Prostate gland (tissue), 2 donors: ENCODE results near the gene COL1A1. TPM values are rescaled to one million over a fixed set of nuclear protein-coding genes. Genes with fewer than 3 reads are reported as not detected.

Experiments used
- DNase-seq: peaks from one replicate; pipeline ENCODE4 v3.0.0-alpha.2; 2019; ENCODE audit warnings: low spot score
- H3K27ac ChIP-seq, 2 donors: fragments of 200-600 bp; sonication (generic); 2 replicates each; pipeline ENCODE4 v1.5.1; 2017 to 2019
- H3K27me3 ChIP-seq: fragments of 200-600 bp; sonication (generic); replicated peaks from 2 replicates; pipeline ENCODE4 v1.5.1; 2019; ENCODE audit not compliant: insufficient read depth
- H3K36me3 ChIP-seq, 2 donors: fragments of 200-600 bp; sonication (generic); 1 replicate in 1 of 2; 2 replicates in 1 of 2; pipeline versions ENCODE4 v1.5.1 to v1.8.1; 2017 to 2019
- H3K4me1 ChIP-seq: fragments of 200-600 bp; sonication (generic); replicated peaks from 2 replicates; pipeline ENCODE4 v1.5.1; 2019
- H3K4me3 ChIP-seq, 2 donors: fragments of 200-600 bp; sonication (generic); 2 replicates each; pipeline ENCODE4 v1.5.1; 2017 to 2019
- H3K9me3 ChIP-seq: fragments of 200-600 bp; sonication (generic); 2 replicates; pipeline ENCODE4 v1.5.1; 2017
- POLR2A ChIP-seq: fragments of 450-650 bp; IDR thresholded peaks from one replicate; pipeline ENCODE4 v1.6.1; 2016; ENCODE audit warnings: antibody characterized with exemption, mild to moderate bottlenecking
- POLR2AphosphoS5 ChIP-seq: sonication (generic); formaldehyde crosslinking; IDR thresholded peaks from one replicate; pipeline ENCODE4 v1.6.1; 2017; ENCODE audit warnings: antibody characterized with exemption
- WGBS: methylation state at CpG from one replicate; pipeline ENCODE4 v1.1.5; 2018; 5-methylcytosine and 5-hydroxymethylcytosine counted together
- intact Hi-C: fragments of 100-400 bp; cut with DNase I; formaldehyde crosslinking; loops from one replicate; pipeline ENCODE4 v1.14.2; 2022
- total RNA-seq, 2 donors: library from RNA; depleted of rRNA; stranded (reverse); fragments of >200 nt; gene quantifications; one replicate each; pipeline ENCODE4 v1.1.0, GENCODE V29; 2016
- TF ChIP-seq, protein P1 (sequence below), 4 experiments: fragments of 200-600 bp in 2 of 4; fragments of 450-650 bp in 2 of 4; sonication (generic) in 2 of 4; IDR thresholded peaks; 1 replicate in 3 of 4; 2 replicates in 1 of 4; pipeline ENCODE4 v1.5.1; 2016 to 2019; ENCODE audit warnings: antibody characterized with exemption in 4 of 4, mild to moderate bottlenecking in 2 of 4, moderate library complexity in 2 of 4

COL1A1 gene
- total RNA-seq, 2 donors from 2014 or later: 21.5 to 81.0 TPM

DNA sequence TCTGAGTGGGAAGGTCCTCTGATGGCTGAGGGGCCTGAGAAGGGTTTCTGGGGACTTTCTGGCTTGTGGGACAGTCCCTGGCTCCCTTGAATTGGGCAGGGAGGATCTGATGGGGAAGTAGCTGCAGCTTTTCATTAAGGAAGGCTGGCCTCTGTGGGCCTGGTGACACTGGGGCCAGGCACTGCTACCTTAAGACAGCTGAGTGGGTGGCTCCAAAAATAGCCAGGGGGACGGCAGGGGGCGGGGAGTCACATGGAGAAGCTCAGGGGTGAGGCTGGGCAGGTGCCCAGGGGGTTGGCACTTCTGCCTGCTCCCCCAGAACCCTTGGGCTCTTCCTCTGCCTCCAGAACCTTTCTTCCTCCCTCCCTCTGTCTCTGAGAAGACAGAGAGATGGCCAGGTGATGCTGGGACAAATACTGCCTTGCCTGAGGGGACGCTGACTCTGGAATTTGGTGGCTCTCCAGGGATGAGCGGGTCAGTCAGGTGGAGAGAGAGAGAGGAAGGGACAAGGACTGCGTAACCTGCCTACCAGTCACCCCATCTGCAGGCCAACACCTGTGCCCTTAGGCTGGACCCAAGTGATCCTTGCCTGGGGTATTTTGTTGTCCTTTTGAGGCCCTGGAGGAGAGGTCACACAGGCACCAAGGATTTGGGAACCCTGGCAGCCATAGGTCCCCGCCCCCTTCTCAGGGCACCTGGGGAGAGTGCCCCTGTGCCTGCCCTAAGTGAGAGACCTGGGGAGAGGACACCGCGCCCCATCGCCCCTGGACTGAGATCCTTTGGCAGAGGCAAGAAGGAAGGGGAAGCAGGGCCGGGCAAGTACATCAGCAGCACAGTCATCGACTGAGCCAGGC, 37.4 kb downstream of the COL1A1 start:
- intact Hi-C loops: no loop called here
- Histone ChIP-seq H3K27me3 (no peaks in the 10 kb centered on the region), H3K27ac (no peak overlapping the region), H3K36me3 (no peaks in the 10 kb centered on the region), H3K4me3 (no peak overlapping the region), H3K9me3 (no peaks in the 10 kb centered on the region), H3K4me1 (no peaks in the 10 kb centered on the region)
- no peak for DNase-seq
- 73% methylated on average over 11 of the region's 11 CpGs for WGBS
- TF ChIP-seq POLR2A (no peak), POLR2AphosphoS5 (no peak)
- TF ChIP-seq, protein P1, sequence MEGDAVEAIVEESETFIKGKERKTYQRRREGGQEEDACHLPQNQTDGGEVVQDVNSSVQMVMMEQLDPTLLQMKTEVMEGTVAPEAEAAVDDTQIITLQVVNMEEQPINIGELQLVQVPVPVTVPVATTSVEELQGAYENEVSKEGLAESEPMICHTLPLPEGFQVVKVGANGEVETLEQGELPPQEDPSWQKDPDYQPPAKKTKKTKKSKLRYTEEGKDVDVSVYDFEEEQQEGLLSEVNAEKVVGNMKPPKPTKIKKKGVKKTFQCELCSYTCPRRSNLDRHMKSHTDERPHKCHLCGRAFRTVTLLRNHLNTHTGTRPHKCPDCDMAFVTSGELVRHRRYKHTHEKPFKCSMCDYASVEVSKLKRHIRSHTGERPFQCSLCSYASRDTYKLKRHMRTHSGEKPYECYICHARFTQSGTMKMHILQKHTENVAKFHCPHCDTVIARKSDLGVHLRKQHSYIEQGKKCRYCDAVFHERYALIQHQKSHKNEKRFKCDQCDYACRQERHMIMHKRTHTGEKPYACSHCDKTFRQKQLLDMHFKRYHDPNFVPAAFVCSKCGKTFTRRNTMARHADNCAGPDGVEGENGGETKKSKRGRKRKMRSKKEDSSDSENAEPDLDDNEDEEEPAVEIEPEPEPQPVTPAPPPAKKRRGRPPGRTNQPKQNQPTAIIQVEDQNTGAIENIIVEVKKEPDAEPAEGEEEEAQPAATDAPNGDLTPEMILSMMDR (IDR thresholded peaks at IDR 0.05): no peak

DNA sequence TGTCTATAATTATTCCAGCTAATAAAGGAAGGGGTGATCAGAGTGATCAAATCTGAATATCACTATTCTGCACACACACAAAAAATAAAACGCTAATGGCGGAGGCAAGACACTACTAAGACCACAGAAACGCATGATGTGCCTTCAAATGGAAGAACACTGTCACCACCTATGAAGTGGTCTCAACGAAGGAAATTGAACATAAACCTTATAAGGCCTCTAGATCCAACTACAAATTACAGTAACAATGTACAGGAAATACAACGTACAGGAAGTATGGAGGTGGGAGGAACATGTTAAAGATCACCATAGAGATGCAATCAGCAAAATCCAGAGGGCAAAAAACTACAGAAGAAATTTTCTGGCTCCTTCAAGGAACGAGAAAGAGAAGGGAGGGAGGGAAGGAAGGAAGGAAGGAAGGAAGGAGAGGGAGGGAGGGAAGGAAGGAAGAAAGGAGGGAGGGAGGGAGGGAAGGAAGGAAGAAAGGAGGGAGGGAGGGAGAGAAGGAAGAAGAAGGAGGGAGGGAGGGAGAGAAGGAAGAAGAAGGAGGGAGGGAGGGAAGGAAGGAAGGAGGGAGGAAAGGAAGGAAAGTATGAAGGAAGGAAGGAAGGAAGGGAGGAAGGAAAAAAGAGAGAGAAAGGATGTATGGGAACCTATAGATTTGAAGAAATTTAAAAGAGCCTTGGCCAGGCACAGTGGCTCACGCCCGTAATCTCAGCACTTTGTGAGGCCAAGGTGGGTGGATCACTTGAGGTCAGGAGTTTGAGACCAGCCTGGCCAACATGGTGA, 38.8 kb downstream of the COL1A1 start:
- Histone ChIP-seq H3K4me1 (no peaks in the 10 kb centered on the region), H3K9me3 (no peaks in the 10 kb centered on the region), H3K36me3 (no peaks in the 10 kb centered on the region), H3K27me3 (no peaks in the 10 kb centered on the region), H3K4me3 (no peak overlapping the region), H3K27ac (no peak overlapping the region)
- no peak for DNase-seq
- TF ChIP-seq POLR2AphosphoS5 (no peak), POLR2A (no peak)
- TF ChIP-seq, protein P1 (IDR thresholded peaks at IDR 0.05): no peak
- WGBS: 79% methylated on average over 8 of the region's 8 CpGs
- intact Hi-C loops: no loop called here

DNA sequence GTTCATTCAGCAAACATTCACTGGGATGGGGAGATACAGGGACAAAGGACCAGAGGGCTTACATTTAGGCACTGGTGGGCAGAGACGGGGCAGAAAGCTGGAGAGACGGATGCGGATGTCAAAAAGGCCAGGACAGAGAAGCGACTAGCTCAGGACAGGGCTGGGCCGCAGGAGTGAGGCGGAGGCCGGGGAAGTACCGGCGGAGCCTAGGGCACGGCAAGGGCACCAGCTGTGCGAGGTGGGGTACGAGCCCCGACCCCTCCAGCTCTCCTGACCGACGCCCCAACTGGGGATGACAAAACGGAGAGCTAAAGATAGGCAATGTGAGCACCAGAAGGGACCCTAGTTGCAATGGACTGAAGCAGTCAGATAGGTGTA, 39.5 kb downstream of the COL1A1 start:
- Histone ChIP-seq H3K4me3 (no peak overlapping the region), H3K4me1 (no peaks in the 10 kb centered on the region), H3K36me3 (no peaks in the 10 kb centered on the region), H3K9me3 (no peaks in the 10 kb centered on the region), H3K27me3 (no peaks in the 10 kb centered on the region), H3K27ac (no peak overlapping the region)
- intact Hi-C loops: loop anchor here (2.0 kb wide), 1 partner anchor 47 kb away; no protein-coding TSS in a partner anchor
- 56% methylated on average over 16 of the region's 16 CpGs for WGBS
- TF ChIP-seq POLR2A (no peak), POLR2AphosphoS5 (no peak)
- no peak for DNase-seq

DNA sequence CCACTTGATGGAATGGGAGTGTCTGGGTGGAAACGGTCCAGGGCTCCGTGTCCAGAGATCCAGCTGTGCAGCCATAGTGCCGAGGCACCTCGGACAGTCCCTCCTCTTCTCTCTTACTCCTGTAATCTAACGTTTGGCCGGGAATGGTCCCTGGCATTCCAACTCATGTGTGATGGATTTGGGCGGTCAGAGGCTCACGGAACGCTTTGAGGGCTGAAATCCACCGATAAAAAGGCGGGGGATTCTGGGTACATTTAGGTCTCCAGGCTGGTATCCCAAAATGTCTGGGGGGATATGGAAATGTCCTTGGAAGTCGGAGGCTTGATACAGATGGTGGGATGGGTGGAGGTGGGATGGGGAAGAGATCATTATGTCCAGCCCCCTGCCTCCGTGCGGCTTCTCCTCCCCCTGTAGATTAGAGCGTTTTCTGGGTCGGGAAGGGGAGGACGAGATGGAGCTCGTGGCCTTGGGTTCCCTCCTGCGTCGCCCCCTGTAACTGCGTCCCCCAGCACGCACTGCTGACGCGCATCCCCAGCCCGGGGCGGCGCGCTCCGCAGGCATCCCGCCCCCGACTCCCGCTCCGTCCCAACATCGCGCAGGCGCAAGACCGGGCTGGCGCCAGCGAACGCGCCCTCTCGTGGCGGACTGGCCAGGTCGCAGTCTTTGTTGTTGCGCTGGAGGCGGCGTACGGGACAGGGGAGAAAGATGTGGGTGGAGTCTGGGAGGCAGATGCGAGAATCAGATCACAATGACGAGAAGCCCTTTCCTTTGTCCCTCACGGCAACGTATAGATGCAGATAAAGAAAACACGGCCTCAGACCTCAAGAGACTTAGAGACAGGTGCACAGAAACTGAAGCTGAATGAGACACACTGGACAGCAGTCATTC, 40.2 kb downstream of the COL1A1 start:
- under 1% methylated on average over 53 of the region's 53 CpGs for WGBS
- intact Hi-C loops: loop anchor here (2.0 kb wide), 1 partner anchor 46 kb away; no protein-coding TSS in a partner anchor
- Histone ChIP-seq H3K36me3 (no peaks in the 10 kb centered on the region), H3K4me3 (peak overlapping the region; percentile 39 to 45), H3K27me3 (no peaks in the 10 kb centered on the region), H3K4me1 (no peaks in the 10 kb centered on the region), H3K9me3 (no peaks in the 10 kb centered on the region), H3K27ac (peak overlapping the region; percentile 52 to 75)
- TF ChIP-seq POLR2AphosphoS5: peak; percentile 97
- peak; percentile 69 for TF ChIP-seq POLR2A
- TF ChIP-seq, protein P1 (IDR thresholded peaks at IDR 0.05): peak; percentile 84 to 99 (median 94)
- DNase-seq: peak; percentile 90
